HG03108 (cell line): ENCODE results near the gene SIX4.
"Not testable (repeated sequence)": the region's sequence is repeated elsewhere in the genome, so short reads cannot be mapped to it uniquely, and the experiment has no call there.

ENCODE experiments used
- ATAC-seq: cut with Tn5 transposase; IDR thresholded peaks from one replicate; pipeline ENCODE4 v1.9.1; 2021; ENCODE audit warnings: moderate library complexity; ENCODE audit not compliant: unreplicated experiment

Gene SIX4

GRCh38 chr14:60723907-60724618 is at the start of gene SIX4:
Gene SIX4, minus strand, starts transcription at chr14:60724351. Its CDS starts 277 bp downstream, at chr14:60724074.
- ATAC-seq: no peak

- ATAC-seq: no peak
These were observed 49.4 kb upstream of the SIX4 start for GRCh38 chr14:60773558-60773957.

DNA sequence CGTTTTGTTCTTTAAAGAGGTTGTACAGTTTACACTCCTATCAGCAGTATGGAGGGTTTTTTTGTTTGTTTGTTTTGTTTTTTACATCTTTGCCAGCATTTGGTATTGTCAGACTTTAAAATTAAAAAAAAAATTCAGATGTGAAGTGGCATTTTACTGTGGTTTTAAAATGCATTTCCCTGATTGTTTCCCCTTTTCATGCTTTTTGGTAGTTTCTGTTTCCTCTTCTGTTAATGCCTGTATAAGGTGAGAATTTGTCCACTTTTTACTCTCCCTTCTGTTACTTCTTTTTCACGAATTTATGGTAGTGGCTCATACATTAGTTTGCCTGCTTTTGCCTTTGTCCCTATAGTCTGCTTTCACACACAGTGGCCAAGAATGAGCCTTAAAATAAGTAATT is 47.0 kb upstream of the SIX4 start:
- ATAC-seq: no peak

DNA sequence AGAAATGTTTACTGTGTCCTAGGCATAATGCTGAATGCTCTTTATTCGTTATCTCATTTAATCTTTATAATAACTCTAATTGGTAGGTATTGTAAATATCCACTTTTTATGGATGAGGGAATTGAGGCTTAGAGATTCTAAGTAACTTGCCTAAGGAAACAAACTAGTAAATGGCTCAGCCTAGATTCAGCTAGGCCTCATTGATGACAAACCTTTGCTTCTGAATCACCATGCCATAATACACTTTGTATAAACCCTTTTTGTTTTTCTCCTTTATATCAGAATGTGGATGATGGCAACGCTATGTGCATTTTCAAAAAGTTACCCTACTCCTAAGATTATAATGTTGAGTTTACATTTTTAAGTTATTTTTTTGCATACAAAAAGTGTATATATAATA is 44.5 kb upstream of the SIX4 start:
- ATAC-seq: no peak

DNA sequence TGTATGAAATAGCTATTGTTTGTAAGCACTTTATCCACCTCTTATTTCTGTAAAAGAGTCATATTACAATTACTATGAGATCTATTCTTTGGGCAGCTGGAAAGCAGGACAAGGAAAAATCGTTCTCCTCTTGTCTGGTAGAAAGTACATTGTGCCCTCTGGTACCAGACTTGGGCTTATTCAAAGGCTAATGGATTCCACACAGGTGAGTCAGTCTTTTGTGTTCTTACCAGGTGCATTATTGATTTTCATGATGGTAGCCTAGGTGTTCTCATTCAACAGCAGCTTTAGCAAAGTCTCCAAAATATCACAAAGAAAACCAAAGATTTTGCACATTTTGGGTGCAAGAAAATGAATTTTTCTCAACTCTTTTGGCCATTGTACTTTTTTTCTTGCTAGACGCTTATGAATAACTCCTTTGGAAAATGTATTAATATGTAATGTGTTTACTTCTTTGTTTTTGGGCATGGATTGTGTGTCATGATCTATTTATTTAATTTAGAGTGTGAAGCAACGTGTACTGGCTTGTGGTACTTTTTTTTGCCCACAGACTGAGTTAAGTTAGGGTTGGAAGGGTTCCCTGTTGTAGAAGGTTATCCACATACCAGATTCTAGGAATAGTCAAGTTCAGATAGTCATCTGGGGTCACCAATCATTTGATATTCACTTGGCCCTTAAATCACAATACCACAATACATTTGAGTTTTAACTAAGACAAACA is 36.7 kb upstream of the SIX4 start:
- ATAC-seq: no peak

GRCh38 chr14:60760209-60760608 is 36.1 kb upstream of the SIX4 start:
- no peak for ATAC-seq

DNA sequence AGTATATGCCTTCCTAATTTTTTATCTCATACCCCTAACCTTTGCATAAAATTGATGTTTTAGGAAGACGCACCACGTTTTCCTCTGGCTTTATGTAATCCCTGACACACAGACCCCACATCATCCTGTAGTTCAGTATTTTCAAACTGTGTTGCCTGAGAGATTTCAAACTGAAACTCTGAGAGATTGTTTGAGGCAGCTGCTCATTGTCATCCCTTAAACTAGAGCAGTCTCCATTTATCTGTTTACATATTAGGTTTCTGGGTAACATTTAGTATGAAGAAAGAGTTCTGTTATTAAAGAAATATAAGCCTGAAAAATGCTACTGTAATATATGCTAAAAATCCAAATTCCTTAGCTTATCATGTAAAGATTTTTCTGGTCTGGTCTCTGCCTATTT is 34.7 kb upstream of the SIX4 start:
- no peak for ATAC-seq

DNA sequence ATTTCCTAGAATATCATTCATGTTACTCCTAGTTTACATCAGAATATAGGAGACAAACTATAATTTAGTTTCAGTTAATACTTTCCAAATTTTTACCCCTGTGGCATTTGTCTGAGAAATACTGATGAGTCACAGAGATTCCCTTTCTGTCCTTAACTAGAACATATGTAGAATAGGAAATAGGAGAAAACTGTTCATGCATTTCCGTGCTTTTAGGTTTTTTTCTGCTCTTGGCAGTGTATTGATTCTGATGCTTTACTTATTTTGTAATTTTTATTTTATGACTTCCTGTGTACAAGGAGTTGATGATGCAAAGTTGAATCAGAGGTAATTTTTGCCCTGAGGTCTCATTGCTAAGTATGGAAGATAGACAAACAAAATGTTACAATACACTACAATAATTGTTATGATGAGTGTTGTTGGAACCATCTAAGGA is 33.4 kb upstream of the SIX4 start:
- no peak for ATAC-seq

GRCh38 chr14:60756847-60757246 is 32.7 kb upstream of the SIX4 start:
- no peak for ATAC-seq

- ATAC-seq: peak; percentile 95
These were observed 29.3 kb upstream of the SIX4 start for GRCh38 chr14:60753264-60754119.

- no peak for ATAC-seq
These were observed 20.4 kb upstream of the SIX4 start for GRCh38 chr14:60744566-60744965.

DNA sequence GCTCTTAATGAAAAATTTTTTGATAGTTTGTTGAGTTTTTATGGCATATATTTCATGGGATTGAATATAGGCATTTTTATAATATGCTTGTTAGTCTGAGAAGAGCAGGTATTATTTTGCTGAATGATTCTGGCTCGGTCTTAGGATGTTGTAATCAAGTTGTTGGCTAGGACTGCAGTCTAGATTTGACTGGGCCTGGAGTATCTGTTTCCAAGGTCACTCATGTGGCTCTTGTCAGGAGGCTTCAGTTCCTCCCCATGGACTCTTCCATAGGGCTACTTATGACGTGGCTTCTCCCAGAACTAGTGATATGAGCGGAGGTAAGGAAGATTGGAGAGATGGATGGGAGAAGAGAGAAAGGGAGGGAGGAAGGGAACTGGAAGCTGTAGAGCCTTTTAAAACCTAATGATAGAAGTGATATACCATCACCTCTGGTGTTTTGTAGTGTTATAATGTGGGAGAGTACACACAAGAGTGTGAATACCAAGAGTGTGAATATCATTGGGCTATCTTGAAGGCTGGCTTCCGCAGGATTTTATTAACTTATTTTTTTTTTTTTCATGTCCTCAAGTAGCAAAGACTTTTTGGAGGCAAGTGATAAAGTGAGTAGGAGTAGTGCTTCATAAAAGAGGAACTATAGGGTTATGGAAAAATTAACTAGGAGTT is 14.8 kb upstream of the SIX4 start:
- no peak for ATAC-seq

DNA sequence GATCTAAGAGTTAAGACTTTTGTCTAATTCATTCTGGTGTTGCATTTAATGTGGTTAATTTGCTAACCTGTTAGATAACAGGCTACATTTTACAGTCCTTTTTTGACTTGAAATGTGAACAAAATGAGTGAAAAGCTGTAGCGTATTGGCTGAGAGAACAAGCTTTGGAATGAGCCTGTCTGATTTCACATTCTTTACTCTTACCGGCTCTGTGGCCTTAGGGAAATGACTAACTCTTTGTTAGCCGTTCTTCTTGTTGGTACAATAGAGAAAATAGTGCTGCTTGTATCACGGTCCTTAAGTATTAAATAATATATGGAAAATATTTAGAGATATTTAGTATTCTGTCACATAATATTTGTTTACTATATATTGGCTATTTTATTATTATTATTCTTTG is 12.3 kb upstream of the SIX4 start:
- no peak for ATAC-seq

GRCh38 chr14:60735416-60735815 is 11.3 kb upstream of the SIX4 start:
- no peak for ATAC-seq

- ATAC-seq: peak; percentile 92
These were observed 10.5 kb upstream of the SIX4 start, which contains the start of gene MNAT1 for GRCh38 chr14:60734465-60735242. Gene MNAT1, plus strand, starts transcription at chr14:60734761. Its CDS starts 102 bp downstream, at chr14:60734863.

- ATAC-seq: no peak
These were observed 8.8 kb upstream of the SIX4 start for GRCh38 chr14:60732840-60733483.

DNA sequence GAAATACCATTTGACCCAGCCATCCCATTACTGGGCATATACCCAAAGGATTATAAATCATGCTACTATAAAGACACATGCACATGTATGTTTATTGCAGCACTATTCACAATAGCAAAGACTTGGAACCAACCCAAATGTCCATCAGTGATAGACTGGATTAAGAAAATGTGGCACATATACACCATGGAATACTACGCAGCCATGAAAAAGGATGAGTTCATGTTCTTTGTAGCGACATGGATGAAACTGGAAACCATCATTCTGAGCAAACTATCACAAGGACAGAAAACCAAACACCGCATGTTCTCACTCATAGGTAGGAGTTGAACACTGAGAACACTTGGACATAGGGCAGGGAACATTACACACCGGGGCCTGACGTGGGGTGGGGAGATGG is 7.1 kb upstream of the SIX4 start:
- ATAC-seq: not testable (repeated sequence)

- no peak for ATAC-seq
These were observed 840 bp downstream of the SIX4 start for GRCh38 chr14:60723116-60723906.
